CD8-positive, alpha-beta memory T cell (primary cell): ENCODE data around the gene MCU. TPM values are rescaled to one million over a fixed set of nuclear protein-coding genes. Genes with fewer than 3 reads are reported as not detected.
"Not testable (repeated sequence)": the region's sequence is repeated elsewhere in the genome, so short reads cannot be mapped to it uniquely, and the experiment has no call there.

ENCODE experiments used
- CTCF ChIA-PET: fragments of 350-600 bp; sonication (Branson Sonifier 250); formaldehyde crosslinking; loops from one replicate; lab custom pipeline; 2021; ENCODE audit warnings: antibody characterized with exemption; lab: Charles Lee
- POLR2A ChIA-PET: fragments of 350-600 bp; sonication (Branson Sonifier 250); formaldehyde crosslinking; loops from one replicate; lab custom pipeline; 2021; ENCODE audit warnings: antibody characterized with exemption; lab: Charles Lee
- DNase-seq, 5 donors: peaks; one replicate each; pipeline versions ENCODE4 v3.0.0 to v3.0.0-alpha.2; 2020 to 2022; ENCODE audit warnings: mixed read lengths in 1 of 5
- H3K27ac ChIP-seq: one replicate; pipeline ENCODE4 v1.7.0; 2013; ENCODE audit warnings: low read depth, mild to moderate bottlenecking, low read length, moderate library complexity
- H3K27me3 ChIP-seq: 2 replicates; pipeline ENCODE4 v1.7.0; 2013; ENCODE audit warnings: low read length, mild to moderate bottlenecking; ENCODE audit not compliant: insufficient read depth, poor library complexity, severe bottlenecking
- H3K36me3 ChIP-seq: 2 replicates; pipeline ENCODE4 v1.7.0; 2013; ENCODE audit warnings: mild to moderate bottlenecking, low read length, moderate library complexity; ENCODE audit not compliant: insufficient read depth
- H3K4me1 ChIP-seq: 2 replicates; pipeline ENCODE4 v1.7.0; 2013; ENCODE audit warnings: mild to moderate bottlenecking, low read length, moderate library complexity; ENCODE audit not compliant: insufficient read depth
- H3K4me3 ChIP-seq: 2 replicates; pipeline ENCODE4 v1.7.0; 2013; ENCODE audit warnings: mild to moderate bottlenecking, low read length
- H3K9me3 ChIP-seq: 2 replicates; pipeline ENCODE4 v1.7.0; 2013; ENCODE audit warnings: mild to moderate bottlenecking, low read length
- H3K27ac Mint-ChIP-seq, 8 donors: one replicate each; pipeline ENCODE4 v1.8.0; 2020 to 2021; ENCODE audit warnings: mixed read lengths in 8 of 8, mild to moderate bottlenecking in 6 of 8, inconsistent platforms in 3 of 8, moderate library complexity in 3 of 8
- H3K27me3 Mint-ChIP-seq, 2 donors: one replicate each; pipeline ENCODE4 v1.8.0; 2020 to 2021; ENCODE audit warnings: mixed read lengths in 2 of 2, mild to moderate bottlenecking in 1 of 2, moderate library complexity in 1 of 2
- H3K36me3 Mint-ChIP-seq, 3 donors: one replicate each; pipeline ENCODE4 v1.8.0; 2020 to 2021; ENCODE audit warnings: mixed read lengths in 3 of 3, inconsistent platforms in 1 of 3, mild to moderate bottlenecking in 1 of 3
- H3K4me1 Mint-ChIP-seq, 3 donors: one replicate each; pipeline ENCODE4 v1.8.0; 2020 to 2021; ENCODE audit warnings: mixed read lengths in 3 of 3, inconsistent platforms in 1 of 3, mild to moderate bottlenecking in 1 of 3
- H3K4me3 Mint-ChIP-seq, 7 donors: one replicate each; pipeline ENCODE4 v1.8.0; 2020 to 2021; ENCODE audit warnings: mixed read lengths in 7 of 7, mild to moderate bottlenecking in 6 of 7, moderate library complexity in 4 of 7, inconsistent platforms in 2 of 7
- H3K9me3 Mint-ChIP-seq, 5 donors: one replicate each; pipeline ENCODE4 v1.8.0; 2020 to 2022; ENCODE audit warnings: mixed read lengths in 5 of 5, mild to moderate bottlenecking in 3 of 5, moderate library complexity in 2 of 5, inconsistent platforms in 1 of 5
- polyA plus RNA-seq: library from polyadenylated mRNA; unstranded; fragments of 300-500 nt; fragmentation: Illumina TruSeq; gene quantifications from one replicate; pipeline ENCODE4 v1.2.3, GENCODE V29; 2021
- total RNA-seq, 2 experiments: library from RNA; stranded (reverse); gene quantifications; one replicate each; pipeline ENCODE4 v1.2.3, GENCODE V29; 2021

The MCU gene
- total and polyA plus RNA-seq, 3 experiments from 2014 or later: 7.9 to 17.6 (median 14.9) TPM

DNA sequence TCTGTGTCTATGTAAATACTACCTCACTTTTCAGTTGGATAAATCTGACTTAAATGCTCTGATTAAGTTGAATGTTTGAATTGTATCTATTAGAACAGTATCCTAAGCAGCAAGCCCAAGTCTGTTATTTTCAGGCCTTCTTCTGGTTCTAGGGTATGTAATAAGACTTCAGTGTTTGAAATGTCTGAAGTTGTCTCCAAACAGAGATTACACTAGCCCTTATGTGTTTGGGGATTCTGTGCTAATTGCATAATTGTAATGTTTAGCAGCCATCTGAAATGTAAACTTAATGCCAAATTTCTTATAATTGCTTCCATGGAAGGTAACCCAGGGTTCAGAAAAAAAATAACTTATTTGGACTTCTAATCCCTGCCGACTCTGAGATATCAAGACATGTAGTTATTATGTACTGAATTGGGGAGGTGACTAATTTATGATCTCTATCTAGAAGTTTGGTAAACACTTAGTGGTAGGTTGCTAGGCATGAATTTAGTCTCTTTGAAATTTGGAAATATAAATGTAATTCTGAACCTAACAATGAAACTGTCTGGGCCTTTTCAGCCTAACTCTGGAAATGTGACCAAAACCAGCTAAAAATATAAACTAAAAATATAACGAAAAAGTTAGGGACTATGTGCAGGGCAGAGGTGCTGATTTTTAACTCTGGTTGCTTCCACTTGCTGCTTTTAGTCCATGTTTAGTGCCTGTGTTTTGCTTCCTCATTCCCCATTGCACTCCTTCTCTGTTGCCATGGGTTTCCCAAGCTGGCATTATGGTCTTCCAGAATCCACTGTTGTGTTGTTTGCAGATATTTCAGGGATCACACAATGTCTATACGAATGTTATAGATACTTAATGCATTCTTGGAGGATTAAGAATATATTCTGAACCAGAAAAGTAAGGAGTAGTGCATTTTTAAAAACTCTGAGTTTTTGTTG lies 54.8 kb downstream of the MCU start:
- Mint-ChIP-seq H3K27ac (no peak overlapping the region), H3K4me1 (no peaks in the 10 kb centered on the region), H3K4me3 (no peak overlapping the region), H3K27me3 (no peaks in the 10 kb centered on the region), H3K9me3 (no peaks in the 10 kb centered on the region), H3K36me3 (peaks cover 0 to 5% (median 0%) of the 10 kb centered on the region in 3 donors)
- no peak for DNase-seq
- no peaks in the 10 kb centered on the region for H3K27me3 ChIP-seq
- ChIA-PET POLR2A (no interaction called here), CTCF (no interaction called here)
- H3K4me3 ChIP-seq: no peak overlapping the region
- H3K36me3 ChIP-seq: no peaks in the 10 kb centered on the region
- H3K9me3 ChIP-seq: no peaks in the 10 kb centered on the region
- no peaks in the 10 kb centered on the region for H3K4me1 ChIP-seq
- no peak overlapping the region for H3K27ac ChIP-seq

DNA sequence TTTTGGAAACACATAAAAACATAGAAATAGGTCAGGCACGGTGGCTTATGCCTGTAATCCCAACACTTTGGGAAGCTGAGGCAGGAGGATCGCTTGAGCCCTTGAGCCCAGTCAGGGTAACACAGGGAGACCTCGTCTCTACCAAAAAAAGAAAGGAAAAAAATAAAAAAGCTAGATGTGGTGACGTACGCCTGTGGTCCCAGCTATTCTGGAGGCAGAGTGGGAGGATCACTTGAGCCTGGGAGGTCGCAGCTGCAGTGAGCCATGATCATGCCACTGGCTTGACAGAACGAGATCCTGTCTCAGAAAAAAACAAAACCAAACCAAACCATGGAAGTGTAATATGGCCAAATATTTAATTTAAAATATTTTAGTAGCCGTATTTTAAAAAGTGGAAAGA lies 55.6 kb downstream of the MCU start:
- no peaks in the 10 kb centered on the region for H3K4me1 ChIP-seq

DNA sequence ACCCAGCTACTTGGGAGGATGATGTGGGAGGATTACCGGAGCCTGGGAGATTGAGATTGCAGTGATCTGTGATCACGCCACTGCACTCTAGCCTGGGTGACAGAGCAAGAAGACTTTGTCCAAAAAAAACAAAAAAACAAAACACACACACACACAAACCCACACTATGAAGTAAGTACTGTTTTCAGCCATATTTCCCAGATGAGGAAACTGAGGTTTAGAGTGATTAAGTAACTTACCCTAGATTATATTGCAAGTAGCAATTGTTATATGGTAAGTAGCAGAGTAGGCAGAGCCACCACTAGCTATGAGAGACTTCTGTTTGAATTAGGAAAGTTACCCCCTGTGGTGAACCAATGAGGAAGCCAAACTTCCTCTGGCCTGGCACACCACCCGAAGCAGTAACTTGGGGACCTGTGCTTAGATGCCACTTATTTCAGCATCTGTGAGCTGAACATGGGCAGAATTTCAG lies 61.9 kb downstream of the MCU start:
- Histone ChIP-seq H3K4me1 (no peaks in the 10 kb centered on the region), H3K27ac (no peak overlapping the region), H3K36me3 (no peaks in the 10 kb centered on the region), H3K4me3 (no peak overlapping the region), H3K27me3 (no peaks in the 10 kb centered on the region), H3K9me3 (no peaks in the 10 kb centered on the region)
- Mint-ChIP-seq H3K4me3 (no peak overlapping the region), H3K36me3 (peaks cover 0 to 4% (median 0%) of the 10 kb centered on the region in 3 donors), H3K27ac (no peak overlapping the region), H3K4me1 (peaks cover 12 to 21% (median 20%) of the 10 kb centered on the region in 3 donors), H3K9me3 (no peaks in the 10 kb centered on the region), H3K27me3 (no peaks in the 10 kb centered on the region)
- ChIA-PET CTCF (no interaction called here), POLR2A (no interaction called here)
- no peak for DNase-seq

More for the DNA sequence above, 55.6 kb downstream of the MCU start:
- H3K9me3 Mint-ChIP-seq: no peaks in the 10 kb centered on the region
- Histone ChIP-seq H3K36me3 (no peaks in the 10 kb centered on the region), H3K4me3 (no peak overlapping the region), H3K27ac (no peak overlapping the region), H3K27me3 (no peaks in the 10 kb centered on the region), H3K9me3 (no peaks in the 10 kb centered on the region)
- peaks cover 0 to 5% (median 0%) of the 10 kb centered on the region in 3 donors for H3K36me3 Mint-ChIP-seq
- H3K27me3 Mint-ChIP-seq: no peaks in the 10 kb centered on the region
- ChIA-PET CTCF (no interaction called here), POLR2A (no interaction called here)
- H3K4me1 Mint-ChIP-seq: peaks cover 1 to 4% (median 1%) of the 10 kb centered on the region in 3 donors
- no peak for DNase-seq
- no peak overlapping the region for H3K4me3 Mint-ChIP-seq
- H3K27ac Mint-ChIP-seq: no peak overlapping the region

DNA sequence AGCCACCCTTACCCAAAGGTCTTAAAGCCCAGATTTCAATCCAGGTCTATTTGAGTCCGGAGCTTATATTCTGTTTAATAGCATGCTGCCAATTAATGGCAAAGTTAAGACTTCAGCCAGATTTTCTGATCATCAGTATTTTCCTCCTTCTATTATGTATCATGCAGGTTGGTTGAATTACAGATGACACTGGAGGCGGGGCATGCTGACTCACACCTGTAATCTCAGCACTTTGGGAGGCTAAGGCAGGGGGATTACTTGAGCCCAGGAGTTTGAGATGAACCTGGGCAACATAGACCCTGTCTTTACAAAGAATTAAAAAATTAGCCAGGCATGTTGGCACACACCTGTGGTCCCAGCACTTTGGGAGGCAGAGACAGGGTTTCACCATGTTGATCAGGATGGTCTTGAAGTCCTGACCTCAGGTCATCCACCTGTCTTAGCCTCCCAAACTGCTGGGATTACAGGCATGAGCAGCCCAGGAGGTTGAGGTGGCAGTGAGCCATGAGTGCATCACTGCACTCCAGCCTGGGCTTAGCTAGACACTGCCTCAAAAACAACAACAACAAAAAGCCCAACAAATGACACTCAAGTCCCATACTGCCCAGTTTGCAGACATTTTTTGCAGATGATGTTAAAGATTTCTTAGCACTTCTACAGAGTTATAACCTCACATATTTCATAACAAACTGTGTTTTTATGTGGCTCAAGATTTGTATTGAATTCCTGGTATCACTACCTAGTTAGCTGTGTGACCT lies 62.5 kb downstream of the MCU start:
- Histone ChIP-seq H3K9me3 (no peaks in the 10 kb centered on the region), H3K4me1 (no peaks in the 10 kb centered on the region), H3K27me3 (no peaks in the 10 kb centered on the region), H3K36me3 (no peaks in the 10 kb centered on the region), H3K27ac (no peak overlapping the region), H3K4me3 (no peak overlapping the region)
- no peak for DNase-seq
- CTCF ChIA-PET: no interaction called here
- H3K27ac Mint-ChIP-seq: no peak overlapping the region
- H3K36me3 Mint-ChIP-seq: peaks cover 0 to 4% (median 0%) of the 10 kb centered on the region in 3 donors
- POLR2A ChIA-PET: no interaction called here
- H3K27me3 Mint-ChIP-seq: no peaks in the 10 kb centered on the region
- H3K4me1 Mint-ChIP-seq: peaks cover 13 to 21% (median 20%) of the 10 kb centered on the region in 3 donors
- H3K4me3 Mint-ChIP-seq: no peak overlapping the region
- H3K9me3 Mint-ChIP-seq: no peaks in the 10 kb centered on the region

DNA sequence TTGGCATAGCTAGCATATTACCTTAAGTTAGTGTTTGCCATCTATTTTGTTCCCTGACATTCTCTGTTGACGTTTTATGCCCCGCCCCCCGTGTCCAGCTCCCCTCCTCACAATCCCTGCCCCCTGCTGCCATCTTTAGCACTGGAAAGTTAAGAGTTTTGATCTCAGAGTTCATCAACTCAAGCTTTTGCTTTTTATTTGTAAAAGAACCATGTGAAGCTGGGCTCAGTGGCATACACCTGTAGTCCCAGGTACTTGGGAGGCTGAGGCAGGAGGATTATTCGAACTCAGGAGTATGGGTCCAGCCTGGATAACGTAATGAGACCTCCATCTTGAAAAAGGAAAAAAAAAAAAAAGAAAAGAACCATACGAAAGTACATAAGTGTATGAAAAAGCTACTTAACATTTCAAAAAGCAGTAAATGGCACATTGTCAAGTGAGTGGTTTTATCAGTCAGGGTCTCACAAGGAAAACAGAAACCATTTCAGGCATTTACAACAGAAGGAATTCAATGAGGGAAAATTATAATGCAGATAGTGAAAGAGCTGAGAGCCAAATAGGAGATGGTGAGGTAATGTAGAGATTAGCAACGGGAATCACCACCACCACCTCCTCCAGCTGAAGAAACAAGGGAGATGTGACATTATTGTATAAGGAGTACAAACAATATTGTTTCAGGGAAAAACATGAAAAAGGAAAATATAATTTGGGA lies 64.9 kb downstream of the MCU start:
- Histone ChIP-seq H3K27me3 (no peaks in the 10 kb centered on the region), H3K4me1 (no peaks in the 10 kb centered on the region), H3K9me3 (no peaks in the 10 kb centered on the region), H3K4me3 (no peak overlapping the region), H3K27ac (no peak overlapping the region), H3K36me3 (no peaks in the 10 kb centered on the region)
- no peak overlapping the region for H3K27ac Mint-ChIP-seq
- H3K27me3 Mint-ChIP-seq: no peaks in the 10 kb centered on the region
- H3K9me3 Mint-ChIP-seq: no peaks in the 10 kb centered on the region
- no peak overlapping the region for H3K4me3 Mint-ChIP-seq
- H3K4me1 Mint-ChIP-seq: peaks cover 13 to 21% (median 20%) of the 10 kb centered on the region in 3 donors
- ChIA-PET CTCF (no interaction called here), POLR2A (no interaction called here)
- H3K36me3 Mint-ChIP-seq: peaks cover 0 to 3% (median 2%) of the 10 kb centered on the region in 3 donors
- DNase-seq: no peak

DNA sequence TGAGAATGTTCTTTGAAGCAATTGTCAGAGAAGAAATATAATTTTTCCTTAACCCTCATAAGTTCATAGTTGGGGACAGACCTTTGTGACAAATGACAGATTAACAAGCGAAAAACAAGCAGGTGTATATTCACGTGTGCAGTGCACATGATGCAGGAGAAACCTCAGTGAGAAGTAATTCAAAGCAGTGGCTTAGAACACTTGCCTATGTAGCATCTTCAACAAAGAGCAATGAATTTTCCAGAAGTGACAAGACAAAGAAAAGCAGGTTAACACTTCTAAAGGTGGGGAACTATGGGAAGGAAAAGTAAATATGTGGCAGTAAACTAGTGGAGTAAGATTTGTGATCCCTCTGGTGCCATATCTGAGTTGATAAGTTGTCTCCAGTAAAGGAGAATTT lies 65.8 kb downstream of the MCU start:
- Mint-ChIP-seq H3K9me3 (no peaks in the 10 kb centered on the region), H3K4me3 (no peak overlapping the region), H3K36me3 (peaks cover 0 to 3% (median 2%) of the 10 kb centered on the region in 3 donors), H3K27ac (no peak overlapping the region), H3K27me3 (no peaks in the 10 kb centered on the region), H3K4me1 (peaks cover 12 to 17% (median 14%) of the 10 kb centered on the region in 3 donors)
- POLR2A ChIA-PET: no interaction called here
- Histone ChIP-seq H3K27me3 (no peaks in the 10 kb centered on the region), H3K27ac (no peak overlapping the region), H3K9me3 (no peaks in the 10 kb centered on the region), H3K36me3 (no peaks in the 10 kb centered on the region), H3K4me3 (no peak overlapping the region), H3K4me1 (no peaks in the 10 kb centered on the region)
- no peak for DNase-seq
- CTCF ChIA-PET: no interaction called here

DNA sequence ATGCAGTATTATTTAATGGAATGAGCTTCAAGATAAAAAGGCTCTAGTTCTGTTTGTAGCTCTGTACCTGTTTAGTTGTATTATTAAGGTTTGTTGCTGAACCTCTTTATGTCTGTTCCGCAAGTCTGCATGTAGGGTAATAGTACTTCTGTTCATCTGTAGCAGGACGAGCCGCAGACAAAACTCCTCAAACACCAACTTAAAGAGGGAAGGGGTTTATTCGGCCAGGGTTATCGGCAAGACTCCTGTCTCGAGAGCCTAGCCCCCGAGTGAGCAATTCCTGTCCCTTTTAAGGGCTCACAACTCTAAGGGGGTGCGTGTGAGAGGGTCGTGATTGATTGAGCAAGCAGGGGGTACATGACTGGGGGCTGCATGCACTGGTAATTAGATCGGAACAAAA lies 67.0 kb downstream of the MCU start:
- H3K4me3 Mint-ChIP-seq, H3K27ac Mint-ChIP-seq, H3K9me3 ChIP-seq, H3K27me3 ChIP-seq, H3K4me1 ChIP-seq, POLR2A ChIA-PET, H3K36me3 ChIP-seq, CTCF ChIA-PET, H3K9me3 Mint-ChIP-seq, H3K4me1 Mint-ChIP-seq, H3K27me3 Mint-ChIP-seq, H3K27ac ChIP-seq, DNase-seq, H3K4me3 ChIP-seq: not testable (repeated sequence)
- H3K36me3 Mint-ChIP-seq: peaks cover 0 to 11% (median 3%) of the 10 kb centered on the region in 3 donors
